ENCODE measurements around the gene TSPEAR.

GRCh38 chr21:44529011-44529421 is 182.4 kb downstream of the TSPEAR start:
- no peak for TF ChIP-seq CTCF (conservative IDR thresholded peaks at IDR 0.05 in 1 of 2, IDR thresholded peaks at IDR 0.05 in 1 of 2; ENCODE audit: low read depth in 1 of 2, low read length in 2 of 2)
- no peak for TF ChIP-seq EZH2 (IDR thresholded peaks at IDR 0.05; ENCODE audit: low read length, missing control alignments)

Measured in fibroblast of lung (primary cell).